Stimulated activated CD4-positive, alpha-beta T cell treated with anti-CD3 and anti-CD28 coated beads, Interleukin-15, amount 100 ng/mL, for 1 hour (primary cell): ENCODE data around the gene CHCT1.

Source experiments
- DNase-seq, 2 donors: peaks; one replicate each; pipeline ENCODE4 v3.0.0-alpha.2; 2020; ENCODE audit warnings: low read depth in 1 of 2, low spot score in 1 of 2

Gene CHCT1

GRCh38 chr17:60439501-60439900, 17.2 kb downstream of the CHCT1 start:
- no peak for DNase-seq

DNA sequence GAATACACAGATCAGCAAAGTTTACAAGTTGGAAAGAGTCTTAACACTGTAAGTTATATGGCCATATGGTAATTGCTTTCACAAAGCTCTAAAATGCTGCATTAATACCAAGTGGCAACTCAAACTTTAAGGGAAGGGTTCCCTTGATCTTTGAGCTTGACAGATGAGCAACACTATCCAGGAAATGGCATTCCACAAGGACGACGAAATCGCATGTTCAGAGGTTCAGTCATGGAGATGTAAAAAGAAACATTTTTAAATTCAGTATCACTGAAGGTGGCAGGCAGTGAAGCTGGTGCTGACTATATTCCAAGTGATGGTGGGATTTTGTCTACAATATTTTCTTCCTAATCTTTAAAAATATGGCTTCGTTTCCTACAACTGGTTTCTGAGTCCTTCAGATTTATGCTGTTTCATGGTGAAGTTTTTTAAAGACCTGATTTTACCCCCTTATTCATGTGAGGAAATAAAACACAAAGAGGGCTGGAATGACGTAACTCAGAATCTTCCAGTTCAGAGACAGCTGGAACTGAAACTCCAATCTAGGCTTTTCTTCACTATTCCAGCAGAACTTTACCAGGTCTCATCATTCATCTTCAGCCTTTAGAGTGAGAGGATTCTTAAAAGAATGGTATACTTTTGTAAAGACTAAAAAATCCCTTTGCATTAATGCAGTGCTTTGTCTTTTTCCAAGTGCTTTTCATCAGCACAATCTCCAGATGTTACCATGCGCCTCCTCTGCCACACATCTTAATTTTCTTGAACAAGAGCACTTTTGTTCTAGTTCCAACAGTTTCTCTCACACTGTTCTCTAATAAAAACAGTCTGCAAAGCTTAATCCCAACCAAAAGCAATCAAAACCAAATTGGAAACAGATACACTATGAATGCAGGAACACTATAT, 20.2 kb downstream of the CHCT1 start:
- DNase-seq = no peak

- DNase-seq = no peak
These were observed 21.4 kb downstream of the CHCT1 start for GRCh38 chr17:60443713-60444112.

DNA sequence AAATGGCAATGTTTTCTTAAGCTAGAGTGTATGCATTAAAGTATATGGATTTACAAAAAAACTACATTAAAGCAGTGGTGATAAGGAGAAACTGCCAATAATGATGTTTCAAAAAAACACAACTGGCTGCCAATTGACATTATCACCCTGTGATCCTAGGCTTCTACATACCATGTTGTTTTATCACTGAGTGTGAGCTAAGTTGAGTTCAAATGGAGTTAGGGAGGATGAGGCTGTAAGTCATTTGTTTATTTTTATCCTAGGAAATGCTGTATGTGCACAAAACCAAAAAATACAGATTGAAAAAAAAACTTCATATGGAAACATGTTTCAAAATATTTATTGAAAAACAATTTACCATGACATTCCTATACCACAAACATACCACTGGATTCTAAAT, 22.9 kb downstream of the CHCT1 start:
- no peak for DNase-seq

- DNase-seq = no peak
These were observed 25.1 kb downstream of the CHCT1 start for GRCh38 chr17:60447375-60447774.

DNA sequence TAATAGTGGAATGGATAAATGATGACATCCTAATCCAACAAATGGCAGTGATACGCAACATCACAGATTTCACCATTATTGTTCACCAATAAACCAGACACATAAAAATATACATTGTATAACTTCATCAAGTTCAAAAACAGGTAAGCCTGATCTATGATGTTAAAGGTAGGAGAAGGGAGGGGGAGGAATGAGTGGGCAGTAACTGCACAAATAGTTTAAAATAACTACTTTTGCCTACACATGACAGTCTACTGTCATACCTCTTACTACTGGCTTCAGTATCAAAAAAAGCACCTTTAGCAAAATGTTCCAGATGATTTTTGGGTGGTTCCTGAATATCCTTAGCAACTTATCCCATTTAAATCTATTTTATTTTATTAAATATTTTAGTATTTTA, 28.8 kb downstream of the CHCT1 start:
- DNase-seq = no peak

DNA sequence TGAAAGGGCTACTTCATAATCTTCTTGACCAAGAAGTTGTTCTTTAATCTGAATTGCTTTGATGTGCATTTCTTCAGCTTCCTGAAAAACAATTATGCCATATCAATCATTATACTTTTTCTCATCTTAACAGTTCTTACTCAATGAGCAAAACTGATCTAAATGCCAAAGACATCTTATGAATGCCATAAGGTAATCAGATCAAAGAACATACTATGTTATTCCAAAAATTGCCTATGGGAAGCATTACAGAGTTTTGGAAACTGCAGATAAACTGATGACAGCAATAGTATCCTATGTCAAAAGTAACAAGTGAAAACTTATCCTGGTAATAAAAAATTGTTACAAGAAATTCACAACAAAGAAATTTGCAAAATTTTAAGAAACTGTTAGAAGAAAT, 29.7 kb downstream of the CHCT1 start:
- no peak for DNase-seq

DNA sequence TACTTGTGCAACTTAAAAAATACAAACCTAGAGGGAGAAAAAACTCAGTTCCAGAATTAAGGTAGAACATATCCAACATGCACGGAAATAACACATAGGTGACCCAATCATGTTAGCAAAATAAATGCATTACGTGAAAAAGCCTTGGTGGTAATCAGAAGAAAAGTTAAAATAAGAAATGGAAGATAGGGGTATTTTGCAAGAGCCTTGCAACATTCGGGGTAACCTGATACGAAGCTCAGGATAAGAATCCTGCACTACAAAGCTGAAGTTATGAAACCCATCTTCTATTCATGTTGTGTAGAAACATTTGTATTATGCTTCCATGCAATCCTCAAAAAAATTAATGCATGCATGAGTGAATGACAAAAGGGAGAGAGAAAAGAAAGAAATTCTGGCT, 33.1 kb downstream of the CHCT1 start:
- DNase-seq = no peak

DNA sequence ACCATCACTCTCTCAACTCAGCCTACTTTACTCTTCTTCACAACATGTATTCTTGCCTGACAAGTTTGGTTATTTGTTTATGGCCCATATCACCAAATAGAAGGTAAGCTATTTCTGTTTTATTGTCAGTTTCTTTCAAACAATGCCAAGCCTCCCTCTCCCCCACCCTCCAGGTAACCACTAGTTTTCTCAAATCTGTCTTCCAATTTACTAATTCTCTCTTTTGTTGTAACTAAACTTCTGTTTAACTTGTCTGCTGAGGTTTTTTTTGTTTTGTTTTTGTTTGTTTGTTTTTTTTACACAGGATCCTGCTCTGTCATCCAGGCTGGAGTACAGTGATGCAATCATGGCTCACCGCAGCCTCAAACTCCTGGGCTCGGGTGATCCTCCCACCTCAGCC, 34.9 kb downstream of the CHCT1 start:
- no peak for DNase-seq

GRCh38 chr17:60461584-60461983, 39.3 kb downstream of the CHCT1 start:
- DNase-seq = no peak

DNA sequence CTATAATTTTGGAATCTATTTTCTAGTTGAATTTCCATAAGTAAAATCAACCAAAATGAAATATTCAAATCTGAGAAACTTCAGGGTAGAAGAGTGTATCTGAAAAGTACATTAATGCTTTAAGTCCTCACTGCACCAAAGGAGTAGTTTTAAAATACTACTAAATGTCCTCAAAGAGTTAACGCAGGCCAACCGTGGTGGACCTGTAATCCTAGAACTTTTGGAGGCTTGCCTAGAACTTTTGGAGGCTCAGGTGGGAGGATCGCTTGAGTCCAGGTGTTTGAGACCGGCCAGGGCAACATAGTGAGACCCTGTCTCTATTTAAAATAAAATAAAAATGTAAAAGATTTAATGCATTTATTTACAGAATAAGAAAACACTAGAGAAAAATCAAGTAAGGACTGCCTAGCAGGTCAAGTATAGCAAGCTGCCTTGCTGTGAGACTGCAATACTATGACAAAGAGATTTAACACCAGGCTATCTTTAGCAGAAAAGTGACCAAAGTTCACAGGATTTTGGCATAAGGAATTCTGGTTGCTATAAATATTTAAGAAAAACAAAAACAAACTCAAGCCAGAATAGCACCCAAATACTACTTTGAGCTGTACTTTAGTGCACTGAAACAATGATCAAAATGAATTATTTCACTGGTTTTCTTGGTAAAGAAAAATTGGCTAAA, 41.0 kb downstream of the CHCT1 start:
- DNase-seq = no peak

- no peak for DNase-seq
These were observed 42.1 kb downstream of the CHCT1 start for GRCh38 chr17:60464343-60464742.

DNA sequence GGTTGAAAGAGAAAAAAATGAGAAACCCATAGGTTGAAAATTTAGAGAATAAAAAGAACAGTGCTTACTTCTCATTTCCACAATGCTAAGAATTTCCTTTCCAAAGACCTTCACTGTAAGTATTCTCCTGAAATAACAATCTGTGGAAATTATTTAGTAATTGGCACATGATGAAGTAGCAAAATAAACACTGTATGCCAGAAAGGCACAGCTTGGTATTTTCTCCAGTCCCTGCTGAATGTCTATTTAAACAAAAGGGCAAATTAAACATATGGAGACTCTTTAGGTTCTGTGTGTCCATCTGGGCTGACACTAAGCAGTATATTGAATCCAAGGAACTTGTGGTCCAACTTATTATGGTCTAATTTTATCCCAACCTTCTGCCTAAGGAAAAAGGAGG, 46.1 kb downstream of the CHCT1 start:
- no peak for DNase-seq

GRCh38 chr17:60471451-60471850, 49.2 kb downstream of the CHCT1 start:
- DNase-seq = no peak

- no peak for DNase-seq
These were observed 50.2 kb downstream of the CHCT1 start for GRCh38 chr17:60472449-60472848.

DNA sequence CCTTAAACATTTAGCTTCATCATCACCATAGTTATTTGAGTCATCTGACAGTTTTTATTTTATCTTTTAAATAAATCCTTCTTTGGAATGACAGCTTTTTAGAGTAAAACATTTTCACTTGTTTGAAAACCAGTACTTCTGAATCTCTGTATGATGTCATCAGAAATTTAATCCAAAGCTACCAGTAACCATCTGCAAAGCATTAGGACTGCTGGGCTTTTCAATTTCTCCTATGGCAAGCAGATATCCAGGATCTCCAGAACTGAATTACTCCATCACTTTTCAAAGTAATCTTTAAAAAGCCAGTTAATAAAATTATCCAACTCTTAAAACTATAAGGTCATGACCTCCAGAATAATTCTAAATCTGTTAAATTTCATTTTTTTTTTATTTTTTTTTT, 51.5 kb downstream of the CHCT1 start:
- no peak for DNase-seq
